NCI-H2029 treated with DMSO at 0.1 percent for 48 hours (cell line): ENCODE results near the gene ALS2CL.

Source experiments
- DNase-seq: peaks from one replicate; lab custom pipeline; 2025; lab: John Stamatoyannopoulos, UW

ALS2CL gene

GRCh38 chr3:46664971-46665762 is 28.3 kb downstream of the ALS2CL start:
- DNase-seq, result no peak

GRCh38 chr3:46664188-46664970 is 29.1 kb downstream of the ALS2CL start:
- DNase-seq, result no peak

- DNase-seq, result peak; percentile 96
Observed at GRCh38 chr3:46663591-46664135, 29.8 kb downstream of the ALS2CL start.

GRCh38 chr3:46662771-46663551 is 30.5 kb downstream of the ALS2CL start:
- no peak for DNase-seq

- no peak for DNase-seq
Observed at GRCh38 chr3:46661776-46662766, 31.4 kb downstream of the ALS2CL start.

GRCh38 chr3:46660543-46661523 is 32.6 kb downstream of the ALS2CL start:
- DNase-seq, result no peak

- DNase-seq, result no peak
Observed at GRCh38 chr3:46660003-46660402, 33.5 kb downstream of the ALS2CL start.

GRCh38 chr3:46659285-46659684 is 34.2 kb downstream of the ALS2CL start:
- DNase-seq, result no peak

- DNase-seq, result no peak
Observed at GRCh38 chr3:46656778-46657556, 36.5 kb downstream of the ALS2CL start.

- DNase-seq, result no peak
Observed at GRCh38 chr3:46655271-46655670, 38.2 kb downstream of the ALS2CL start.

GRCh38 chr3:46651084-46651483 is 42.4 kb downstream of the ALS2CL start:
- DNase-seq, result no peak

- DNase-seq, result no peak
Observed at GRCh38 chr3:46649436-46649835, 44.0 kb downstream of the ALS2CL start.

GRCh38 chr3:46648096-46648495 is 45.4 kb downstream of the ALS2CL start:
- no peak for DNase-seq

GRCh38 chr3:46646700-46647099 is 46.8 kb downstream of the ALS2CL start:
- no peak for DNase-seq

GRCh38 chr3:46643701-46644100 is 49.8 kb downstream of the ALS2CL start:
- no peak for DNase-seq

GRCh38 chr3:46642971-46643370 is 50.5 kb downstream of the ALS2CL start:
- no peak for DNase-seq

- no peak for DNase-seq
Observed at GRCh38 chr3:46640927-46641326, 52.6 kb downstream of the ALS2CL start.

GRCh38 chr3:46639221-46639620 is 54.3 kb downstream of the ALS2CL start:
- DNase-seq, result no peak

- DNase-seq, result no peak
Observed at GRCh38 chr3:46634856-46635255, 58.6 kb downstream of the ALS2CL start.
